Duodenal mucosa (tissue), 2 donors: ENCODE data around the gene PEX16.
A peak's percentile ranks its signal among the peaks of the same experiment; 100 is the strongest.

ENCODE experiments used
- H3K27ac ChIP-seq: one replicate; pipeline ENCODE4 v1.7.0; 2013; ENCODE audit warnings: low read depth, low read length
- H3K27me3 ChIP-seq, 2 donors: one replicate each; pipeline ENCODE4 v1.7.0; 2013; ENCODE audit warnings: low read length in 2 of 2, control low read depth in 1 of 2; ENCODE audit not compliant: insufficient read depth in 2 of 2, control insufficient read depth in 1 of 2
- H3K36me3 ChIP-seq, 2 donors: one replicate each; pipeline ENCODE4 v1.7.0; 2013; ENCODE audit warnings: low read length in 2 of 2, control low read depth in 1 of 2; ENCODE audit not compliant: insufficient read depth in 2 of 2, control insufficient read depth in 1 of 2
- H3K4me1 ChIP-seq, 2 donors: one replicate each; pipeline ENCODE4 v1.7.0; 2013; ENCODE audit warnings: low read length in 2 of 2, control low read depth in 1 of 2; ENCODE audit not compliant: insufficient read depth in 2 of 2, control insufficient read depth in 1 of 2
- H3K4me3 ChIP-seq, 2 donors: one replicate each; pipeline ENCODE4 v1.7.0; 2013; ENCODE audit warnings: low read length in 2 of 2, low read depth in 1 of 2
- H3K9ac ChIP-seq, 2 donors: one replicate each; pipeline ENCODE4 v1.7.0; 2013; ENCODE audit warnings: low read length in 2 of 2, low read depth in 1 of 2
- H3K9me3 ChIP-seq, 2 donors: one replicate each; pipeline ENCODE4 v1.7.0; 2013; ENCODE audit warnings: low read length in 2 of 2, control low read depth in 1 of 2; ENCODE audit not compliant: control insufficient read depth in 1 of 2

The PEX16 gene

DNA sequence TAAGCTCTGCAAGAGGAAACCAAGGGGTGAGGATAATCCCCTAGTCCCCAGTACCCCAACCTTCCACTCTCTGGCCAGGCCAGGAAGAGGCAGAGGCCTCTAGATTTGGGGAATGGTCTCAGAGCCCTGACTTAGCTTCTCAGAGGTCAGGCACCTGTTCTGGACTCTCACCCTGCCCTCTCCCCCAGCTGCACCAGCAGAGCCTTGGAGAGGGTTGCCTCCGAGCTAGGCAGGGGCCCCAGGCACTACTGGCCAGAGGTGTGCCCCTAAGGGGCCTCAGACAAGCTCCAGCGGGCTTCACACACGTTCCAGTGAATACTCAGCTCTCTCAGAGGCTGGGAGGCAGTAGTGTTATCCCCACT lies 18.6 kb downstream of the PEX16 start:
- Histone ChIP-seq H3K4me1 (peaks cover 6 to 9% of the 10 kb centered on the region in 2 donors), H3K36me3 (no peaks in the 10 kb centered on the region), H3K9ac (no peak overlapping the region), H3K4me3 (peak overlapping the region in 1 of 2 donors; percentile 58), H3K27me3 (peaks cover 25 to 29% of the 10 kb centered on the region in 2 donors), H3K27ac (no peak overlapping the region), H3K9me3 (no peaks in the 10 kb centered on the region)

DNA sequence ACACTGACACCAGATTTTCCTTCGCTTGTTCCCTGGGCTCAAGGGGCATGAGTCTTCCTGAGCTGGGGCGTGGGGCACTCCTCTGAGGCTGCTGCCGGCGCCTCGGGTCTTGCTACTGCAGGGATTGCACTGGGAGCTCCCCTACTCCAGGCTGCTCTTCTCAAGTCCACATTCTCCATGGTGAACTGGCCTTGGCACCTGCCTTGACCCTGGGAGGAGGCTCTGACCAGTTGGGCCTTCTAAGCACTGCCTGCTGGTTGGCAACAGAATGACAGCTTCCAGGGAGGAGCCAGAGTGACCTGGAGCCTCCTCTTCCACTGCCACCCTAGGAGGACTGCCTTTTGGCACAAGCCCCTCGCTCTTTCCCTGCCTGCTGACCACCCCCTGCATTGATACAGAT lies 20.1 kb downstream of the PEX16 start:
- no peaks in the 10 kb centered on the region for H3K36me3 ChIP-seq
- no peaks in the 10 kb centered on the region for H3K9me3 ChIP-seq
- no peak overlapping the region for H3K4me3 ChIP-seq
- H3K4me1 ChIP-seq: peaks cover 5 to 8% of the 10 kb centered on the region in 2 donors
- no peak overlapping the region for H3K9ac ChIP-seq
- no peak overlapping the region for H3K27ac ChIP-seq
- H3K27me3 ChIP-seq: peaks cover 25 to 29% of the 10 kb centered on the region in 2 donors

DNA sequence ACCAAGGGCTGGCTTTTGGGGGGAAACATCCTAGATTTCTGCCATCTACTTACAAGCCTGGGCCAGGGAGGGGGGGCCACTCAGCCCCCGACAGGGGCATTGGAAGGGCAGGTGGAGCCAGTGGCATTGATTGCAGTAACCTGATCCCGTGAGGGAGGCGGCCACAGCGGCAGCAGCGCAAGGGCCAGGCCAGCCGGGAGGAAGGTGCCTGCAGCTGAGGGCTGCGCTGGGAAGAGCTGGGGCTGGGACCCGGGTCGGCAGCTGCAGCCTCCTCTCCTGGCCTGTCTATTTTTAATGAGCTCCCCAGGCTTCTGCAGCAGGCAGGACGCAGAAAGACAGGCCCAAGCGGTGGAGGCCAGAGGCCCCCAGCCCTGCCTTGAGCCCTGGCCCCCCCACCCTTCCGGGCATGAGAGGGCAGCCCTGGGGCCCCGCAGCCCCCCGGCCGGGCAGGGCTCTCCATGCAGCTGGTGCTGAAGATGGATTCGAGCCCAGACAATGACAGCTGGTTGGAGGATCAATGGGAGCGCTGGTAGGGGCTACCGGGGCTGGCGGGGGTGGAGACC lies 21.2 kb downstream of the PEX16 start:
- no peak overlapping the region for H3K27ac ChIP-seq
- no peaks in the 10 kb centered on the region for H3K9me3 ChIP-seq
- H3K9ac ChIP-seq: no peak overlapping the region
- H3K27me3 ChIP-seq: peaks cover 25 to 28% of the 10 kb centered on the region in 2 donors
- H3K36me3 ChIP-seq: no peaks in the 10 kb centered on the region
- H3K4me3 ChIP-seq: no peak overlapping the region
- H3K4me1 ChIP-seq: peaks cover 5 to 8% of the 10 kb centered on the region in 2 donors

DNA sequence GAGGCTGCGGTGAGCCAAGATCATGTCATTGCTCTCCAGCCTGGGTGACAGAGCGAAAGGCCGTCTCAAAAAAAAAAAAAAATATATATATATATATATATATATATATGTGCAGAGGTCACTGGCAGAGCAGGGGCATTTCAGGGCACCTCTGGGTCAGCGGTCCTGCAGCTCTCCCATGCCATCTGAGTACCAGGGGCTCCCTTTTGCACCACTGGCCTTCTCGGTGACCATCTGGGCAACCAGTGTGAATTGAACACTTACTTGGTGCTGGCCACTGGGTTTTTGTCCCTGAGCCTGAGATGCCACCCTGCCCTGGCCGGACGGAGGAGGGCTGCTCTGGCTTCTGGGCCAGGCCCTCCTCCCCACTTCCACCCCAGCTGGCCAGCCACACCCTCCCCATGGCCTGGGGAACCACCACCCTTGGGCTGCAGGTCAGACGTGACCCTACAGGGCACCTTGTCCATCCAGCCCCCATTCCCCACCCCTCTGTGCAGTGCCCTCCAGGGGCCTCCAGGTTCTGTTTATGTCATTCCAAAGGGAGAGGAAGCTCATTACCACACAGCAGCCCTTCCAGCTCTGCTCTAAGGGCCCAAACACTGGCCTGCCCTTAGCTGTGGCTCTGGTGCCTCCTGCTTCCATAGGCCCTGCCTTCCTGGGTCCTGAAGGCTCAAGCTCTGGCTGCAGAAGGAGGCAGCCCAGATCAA lies 22.0 kb downstream of the PEX16 start:
- H3K4me3 ChIP-seq: no peak overlapping the region
- H3K27ac ChIP-seq: no peak overlapping the region
- no peak overlapping the region for H3K9ac ChIP-seq
- H3K27me3 ChIP-seq: peaks cover 20 to 22% of the 10 kb centered on the region in 2 donors
- H3K9me3 ChIP-seq: no peaks in the 10 kb centered on the region
- H3K36me3 ChIP-seq: no peaks in the 10 kb centered on the region
- H3K4me1 ChIP-seq: peaks cover 5 to 8% of the 10 kb centered on the region in 2 donors

DNA sequence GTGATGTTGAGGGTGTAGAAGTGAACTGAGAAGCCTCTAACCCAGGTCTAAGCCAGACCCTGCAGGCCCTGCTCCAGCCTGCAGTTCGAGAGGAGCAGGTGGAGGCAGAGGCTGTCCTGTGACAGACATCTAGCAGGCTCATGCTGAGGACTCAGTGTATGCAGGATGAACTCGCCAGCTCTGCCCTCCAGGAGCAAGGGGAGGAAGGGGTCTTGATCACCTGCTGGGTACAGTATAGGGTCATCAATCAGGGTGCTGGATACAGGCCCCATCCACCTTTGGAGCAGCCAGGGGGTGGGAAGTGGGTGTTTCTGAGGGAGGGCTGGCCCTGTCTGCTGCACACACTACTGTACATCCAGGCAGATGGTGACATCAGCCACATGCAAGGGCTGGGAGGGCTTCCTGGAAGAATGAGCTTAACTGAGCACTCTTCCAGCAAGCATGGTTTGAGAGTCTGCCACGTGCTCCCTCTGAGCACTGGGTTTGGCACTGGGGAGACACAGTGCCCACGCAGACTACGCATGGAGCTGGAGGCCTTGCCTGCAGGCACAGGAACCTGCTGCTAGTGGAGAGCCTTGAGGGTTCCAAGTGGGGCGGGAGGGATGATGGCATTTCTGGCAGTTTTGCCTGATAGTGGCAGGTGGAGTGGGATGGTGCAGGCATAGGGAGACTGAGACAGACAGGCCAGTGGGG lies 23.0 kb downstream of the PEX16 start:
- Histone ChIP-seq H3K27ac (no peak overlapping the region), H3K9me3 (no peaks in the 10 kb centered on the region), H3K36me3 (no peaks in the 10 kb centered on the region), H3K4me3 (no peak overlapping the region), H3K9ac (no peak overlapping the region), H3K4me1 (peaks cover 5 to 8% of the 10 kb centered on the region in 2 donors), H3K27me3 (peaks cover 15 to 17% of the 10 kb centered on the region in 2 donors)

DNA sequence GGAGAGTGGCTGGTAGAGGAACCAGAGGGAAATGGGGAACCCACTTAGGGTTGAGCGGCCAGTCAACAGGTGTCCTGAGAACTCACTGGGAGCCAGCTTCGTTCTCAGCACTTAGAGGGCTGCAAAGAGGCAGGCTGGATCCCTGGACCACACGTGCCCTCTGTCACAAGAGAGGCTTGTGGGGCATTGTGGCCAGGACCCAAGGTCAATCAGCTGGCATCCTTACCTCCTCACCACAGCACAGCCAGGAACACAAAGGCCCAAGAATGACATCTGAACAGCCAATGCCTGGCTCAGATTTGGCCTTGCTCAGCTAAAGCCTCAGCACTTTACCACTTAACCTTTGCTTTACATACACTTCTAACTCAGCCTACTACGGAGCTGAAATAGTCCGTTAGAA lies 24.8 kb downstream of the PEX16 start:
- H3K27me3 ChIP-seq: peaks cover 0 to under 1% of the 10 kb centered on the region in 2 donors
- H3K9ac ChIP-seq: no peak overlapping the region
- no peak overlapping the region for H3K4me3 ChIP-seq

DNA sequence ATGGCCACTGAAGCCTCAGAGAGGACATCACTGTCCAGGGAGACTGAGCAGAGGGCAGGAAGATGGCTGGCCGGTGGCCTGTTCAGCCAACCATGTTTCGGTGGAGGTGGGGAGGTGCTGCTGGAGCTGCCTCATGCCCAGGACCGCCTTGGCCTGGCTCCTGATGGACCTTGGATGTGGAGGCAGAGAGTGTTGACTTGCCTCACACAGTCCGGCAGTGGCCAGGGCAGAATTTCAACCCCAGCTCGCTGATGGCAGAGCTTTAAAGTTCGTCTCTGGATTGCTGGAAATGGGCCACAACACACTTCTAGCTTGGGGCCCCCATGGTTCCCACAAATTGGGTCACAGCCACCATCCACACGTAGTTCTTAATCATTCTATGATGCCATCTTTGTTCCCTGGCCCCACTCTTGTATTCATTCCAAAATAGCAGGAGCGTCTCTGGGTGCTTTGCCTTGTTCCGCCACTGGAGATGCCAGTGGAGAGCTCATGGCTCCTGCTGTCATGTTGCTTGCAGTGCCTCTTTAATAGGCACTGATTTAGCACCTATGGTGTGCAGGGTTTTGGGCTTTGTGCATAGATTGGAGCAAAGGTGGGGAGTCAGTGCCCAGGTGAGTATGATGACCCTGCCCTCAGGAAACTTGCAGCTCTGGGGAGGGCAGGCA lies 26.7 kb downstream of the PEX16 start:
- H3K36me3 ChIP-seq: no peaks in the 10 kb centered on the region
- no peak overlapping the region for H3K27ac ChIP-seq
- no peak overlapping the region for H3K4me3 ChIP-seq
- no peaks in the 10 kb centered on the region for H3K9me3 ChIP-seq
- no peaks in the 10 kb centered on the region for H3K27me3 ChIP-seq
- no peak overlapping the region for H3K9ac ChIP-seq
- H3K4me1 ChIP-seq: peaks cover 0 to 2% of the 10 kb centered on the region in 2 donors

More for the DNA sequence above, 24.8 kb downstream of the PEX16 start:
- H3K27ac ChIP-seq: no peak overlapping the region
- H3K4me1 ChIP-seq: no peaks in the 10 kb centered on the region
- H3K9me3 ChIP-seq: no peaks in the 10 kb centered on the region
- no peaks in the 10 kb centered on the region for H3K36me3 ChIP-seq

DNA sequence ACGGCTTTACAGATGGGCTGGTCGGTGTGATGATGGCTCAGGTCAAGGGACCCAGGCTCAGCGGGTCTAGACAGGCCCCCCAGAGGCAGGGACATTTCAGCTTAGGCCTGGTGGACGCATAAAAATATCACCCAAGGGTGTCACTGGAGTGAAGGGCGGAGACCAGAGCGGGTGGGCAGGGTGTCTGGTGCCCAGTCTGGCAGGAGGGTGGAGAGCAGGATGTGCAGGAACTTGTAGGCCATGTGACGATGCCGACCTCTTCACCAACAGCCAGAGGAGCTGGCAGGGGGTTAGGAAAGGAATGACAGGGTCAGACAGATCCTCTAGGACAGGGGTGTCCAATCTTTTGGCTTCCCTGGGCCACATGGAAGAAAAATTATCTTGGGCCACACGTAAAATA lies 27.7 kb downstream of the PEX16 start:
- no peaks in the 10 kb centered on the region for H3K27me3 ChIP-seq
- no peak overlapping the region for H3K27ac ChIP-seq
- H3K36me3 ChIP-seq: no peaks in the 10 kb centered on the region
- no peaks in the 10 kb centered on the region for H3K9me3 ChIP-seq
- H3K4me3 ChIP-seq: no peak overlapping the region
- peaks cover 0 to 3% of the 10 kb centered on the region in 2 donors for H3K4me1 ChIP-seq
- no peak overlapping the region for H3K9ac ChIP-seq

DNA sequence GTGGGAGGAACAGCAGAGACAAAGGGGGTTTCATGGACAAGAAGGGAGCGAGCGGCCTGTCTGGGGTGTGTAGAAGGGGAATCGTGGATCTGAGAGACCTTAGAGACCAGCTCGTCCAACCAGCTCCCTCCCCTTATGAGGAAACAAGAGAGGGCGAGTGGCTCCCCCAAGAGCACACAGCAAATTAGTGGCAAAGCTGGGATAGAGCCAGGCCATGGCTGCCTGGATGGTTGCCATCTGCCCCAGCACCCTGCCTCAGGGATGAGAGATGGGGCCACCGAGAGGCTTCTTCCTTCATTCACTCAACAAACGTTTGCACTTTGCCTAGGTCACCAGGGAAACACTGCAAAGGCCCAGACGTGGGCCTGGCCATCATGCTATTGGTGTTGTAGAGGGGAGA lies 28.1 kb downstream of the PEX16 start:
- H3K27ac ChIP-seq: no peak overlapping the region
- no peaks in the 10 kb centered on the region for H3K9me3 ChIP-seq
- peaks cover 0 to 3% of the 10 kb centered on the region in 2 donors for H3K4me1 ChIP-seq
- no peak overlapping the region for H3K4me3 ChIP-seq
- no peak overlapping the region for H3K9ac ChIP-seq
- H3K36me3 ChIP-seq: no peaks in the 10 kb centered on the region
- no peaks in the 10 kb centered on the region for H3K27me3 ChIP-seq

DNA sequence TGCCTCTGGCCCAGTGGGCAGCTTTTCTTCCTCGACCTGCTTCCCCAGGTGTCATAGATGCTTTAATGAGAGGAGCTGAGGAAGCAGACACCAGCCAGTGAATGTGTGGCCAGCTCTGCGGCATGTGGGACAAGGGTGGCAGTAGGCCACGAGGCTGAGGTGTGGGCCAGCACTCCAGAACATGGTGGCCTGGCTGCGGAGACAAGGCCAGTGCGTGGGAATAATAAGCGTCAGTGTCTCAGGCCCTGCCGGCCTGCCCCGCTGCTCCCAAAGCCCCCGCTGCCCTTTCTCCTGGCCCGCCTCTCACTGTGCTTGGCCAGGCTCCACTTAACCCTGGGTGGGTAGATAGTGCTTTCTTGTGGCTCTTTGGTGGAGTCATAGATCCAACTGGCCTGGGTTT lies 30.1 kb downstream of the PEX16 start:
- H3K4me3 ChIP-seq: no peak overlapping the region
- H3K36me3 ChIP-seq: peaks cover 0 to 4% of the 10 kb centered on the region in 2 donors
- H3K4me1 ChIP-seq: peaks cover 0 to 3% of the 10 kb centered on the region in 2 donors
- no peaks in the 10 kb centered on the region for H3K9me3 ChIP-seq
- no peak overlapping the region for H3K9ac ChIP-seq
- H3K27me3 ChIP-seq: no peaks in the 10 kb centered on the region
- no peak overlapping the region for H3K27ac ChIP-seq
